Thyroid gland (tissue), 4 donors: ENCODE results near the gene SPTBN4. TPM values are rescaled to one million over a fixed set of nuclear protein-coding genes. Genes with fewer than 3 reads are reported as not detected.
"Not testable (repeated sequence)": the region's sequence is repeated elsewhere in the genome, so short reads cannot be mapped to it uniquely, and the experiment has no call there.

Experiments
- DNase-seq, 2 donors: peaks; one replicate each; pipeline ENCODE4 v3.0.0-alpha.2; 2019
- H3K27ac ChIP-seq, 3 donors: fragments of 200-600 bp; sonication (generic); 1 replicate in 2 of 3; 2 replicates in 1 of 3; pipeline ENCODE4 v1.5.1; 2016 to 2019; ENCODE audit warnings: mild to moderate bottlenecking in 1 of 3, moderate library complexity in 1 of 3
- H3K27me3 ChIP-seq: fragments of 200-600 bp; sonication (generic); one replicate; pipeline ENCODE4 v1.5.1; 2019
- H3K36me3 ChIP-seq, 2 donors: fragments of 200-600 bp; sonication (generic); one replicate each; pipeline ENCODE4 v1.5.1; 2016 to 2019
- H3K4me1 ChIP-seq, 2 donors: fragments of 200-600 bp; sonication (generic); one replicate each; pipeline ENCODE4 v1.5.1; 2017 to 2019
- H3K4me3 ChIP-seq, 3 donors: fragments of 200-600 bp; sonication (generic); replicated peaks in 1 of 3; 1 replicate in 2 of 3; 2 replicates in 1 of 3; pipeline ENCODE4 v1.5.1; 2016; ENCODE audit warnings: mild to moderate bottlenecking in 1 of 3
- H3K9me3 ChIP-seq: fragments of 200-600 bp; sonication (generic); one replicate; pipeline ENCODE4 v1.5.1; 2017
- POLR2A ChIP-seq, 2 donors: fragments of 450-650 bp; IDR thresholded peaks; one replicate each; pipeline ENCODE4 v1.6.1; 2017; ENCODE audit warnings: antibody characterized with exemption in 2 of 2, mild to moderate bottlenecking in 2 of 2, moderate library complexity in 1 of 2
- WGBS, 2 donors: methylation state at CpG; one replicate each; pipeline ENCODE4 v1.1.5; 2017; 5-methylcytosine and 5-hydroxymethylcytosine counted together
- intact Hi-C: fragments of 100-400 bp; cut with DNase I; formaldehyde crosslinking; loops from one replicate; pipeline ENCODE4 v1.15.1; 2023
- total RNA-seq, 4 donors: library from RNA; depleted of rRNA; stranded (reverse); fragments of >200 nt; gene quantifications; one replicate each; pipeline ENCODE4 v1.2.3, GENCODE V29; 2016
- TF ChIP-seq, protein P1 (sequence below), 6 experiments: fragments of 200-600 bp in 3 of 6; fragments of 450-650 bp in 3 of 6; sonication (generic) in 3 of 6; IDR thresholded peaks; one replicate each; pipeline ENCODE4 v1.5.1; 2016 to 2019; ENCODE audit warnings: antibody characterized with exemption in 6 of 6, mild to moderate bottlenecking in 2 of 6, inconsistent platforms in 1 of 6, moderate library complexity in 1 of 6

SPTBN4 gene
- total RNA-seq, 4 donors from 2014 or later, result 0.67 to 2.7 (median 1.0) TPM

DNA sequence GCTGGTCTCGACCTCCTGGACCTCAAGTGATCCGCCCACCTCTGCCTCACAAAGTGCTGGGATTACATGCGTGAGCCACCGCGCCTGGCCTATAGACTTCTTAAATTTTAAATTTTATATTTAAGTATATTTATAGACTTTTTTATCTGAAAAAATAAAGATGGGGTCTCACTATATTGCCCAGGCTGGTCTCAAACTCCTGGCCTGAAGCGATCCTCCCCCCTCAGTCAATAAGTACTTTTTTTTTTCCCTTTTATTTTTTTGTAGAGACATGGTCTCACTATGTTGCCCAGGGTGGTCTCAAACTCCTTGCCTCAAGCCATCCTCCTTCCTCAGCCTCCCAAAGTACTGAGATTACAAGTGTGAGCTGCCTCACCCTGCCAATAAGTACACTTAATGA, 42.9 kb upstream of the SPTBN4 start:
- no peak for DNase-seq
- Histone ChIP-seq H3K27me3 (no peaks in the 10 kb centered on the region), H3K27ac (peak overlapping the region; percentile 99), H3K4me1 (peaks cover 30 to 36% of the 10 kb centered on the region in 2 donors), H3K4me3 (no peak overlapping the region), H3K9me3 (no peaks in the 10 kb centered on the region), H3K36me3 (peaks cover 9 to 10% of the 10 kb centered on the region in 2 donors)
- intact Hi-C loops, result no loop called here
- 91 to 93% methylated on average over 6 of the region's 6 CpGs for WGBS, 2 donors
- TF ChIP-seq, protein P1, sequence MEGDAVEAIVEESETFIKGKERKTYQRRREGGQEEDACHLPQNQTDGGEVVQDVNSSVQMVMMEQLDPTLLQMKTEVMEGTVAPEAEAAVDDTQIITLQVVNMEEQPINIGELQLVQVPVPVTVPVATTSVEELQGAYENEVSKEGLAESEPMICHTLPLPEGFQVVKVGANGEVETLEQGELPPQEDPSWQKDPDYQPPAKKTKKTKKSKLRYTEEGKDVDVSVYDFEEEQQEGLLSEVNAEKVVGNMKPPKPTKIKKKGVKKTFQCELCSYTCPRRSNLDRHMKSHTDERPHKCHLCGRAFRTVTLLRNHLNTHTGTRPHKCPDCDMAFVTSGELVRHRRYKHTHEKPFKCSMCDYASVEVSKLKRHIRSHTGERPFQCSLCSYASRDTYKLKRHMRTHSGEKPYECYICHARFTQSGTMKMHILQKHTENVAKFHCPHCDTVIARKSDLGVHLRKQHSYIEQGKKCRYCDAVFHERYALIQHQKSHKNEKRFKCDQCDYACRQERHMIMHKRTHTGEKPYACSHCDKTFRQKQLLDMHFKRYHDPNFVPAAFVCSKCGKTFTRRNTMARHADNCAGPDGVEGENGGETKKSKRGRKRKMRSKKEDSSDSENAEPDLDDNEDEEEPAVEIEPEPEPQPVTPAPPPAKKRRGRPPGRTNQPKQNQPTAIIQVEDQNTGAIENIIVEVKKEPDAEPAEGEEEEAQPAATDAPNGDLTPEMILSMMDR (IDR thresholded peaks at IDR 0.05), result no peak
- TF ChIP-seq POLR2A (IDR thresholded peaks at IDR 0.05), result no peak

DNA sequence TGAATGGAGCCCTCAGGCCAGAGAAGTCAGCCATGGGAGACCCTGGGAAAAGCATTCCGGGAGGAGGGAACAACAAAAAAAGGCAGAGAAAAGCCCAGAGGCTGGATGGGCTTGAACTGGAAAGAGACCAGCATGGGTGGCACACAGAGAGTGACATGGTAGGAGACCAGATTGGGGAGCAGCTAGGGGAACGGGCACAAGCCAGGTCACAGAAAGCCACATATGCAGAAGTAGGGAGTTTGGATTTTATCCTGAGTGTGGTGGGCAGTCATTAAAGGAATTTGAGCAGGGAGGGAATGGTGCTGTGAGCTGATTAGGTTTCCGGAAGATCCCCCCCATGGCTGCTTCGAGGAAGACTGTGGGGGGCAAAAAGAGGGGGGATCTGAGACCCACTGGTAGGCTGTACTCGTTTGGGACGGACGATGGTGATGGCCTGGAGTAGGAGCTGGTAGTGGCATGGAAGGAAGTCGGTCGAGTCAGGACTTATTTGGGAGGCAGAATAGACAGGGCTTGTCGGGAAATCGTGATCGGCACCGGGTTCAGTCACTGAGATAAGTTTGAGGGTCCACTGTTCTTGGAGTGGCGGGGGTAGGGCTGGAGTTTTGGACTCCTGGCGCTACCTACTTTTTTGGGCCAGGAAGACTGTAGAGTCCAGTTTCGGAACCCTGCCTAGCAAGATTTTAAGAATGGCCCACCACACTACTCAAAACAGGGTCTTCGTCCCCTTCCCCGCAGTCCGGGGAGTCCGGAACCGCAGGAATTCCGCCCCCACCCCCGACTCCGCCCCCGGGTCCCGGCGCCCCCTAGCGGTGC, 42.0 kb upstream of the SPTBN4 start:
- Histone ChIP-seq H3K9me3 (no peaks in the 10 kb centered on the region), H3K4me1 (peaks cover 30 to 36% of the 10 kb centered on the region in 2 donors), H3K36me3 (peaks cover 9 to 10% of the 10 kb centered on the region in 2 donors), H3K27ac (peak overlapping the region; percentile 99), H3K4me3 (peak overlapping the region; percentile 57 to 89 (median 71)), H3K27me3 (no peaks in the 10 kb centered on the region)
- peak in 1 of 2 donors; percentile 32 for DNase-seq
- WGBS, 2 donors, result 1 to 2% methylated on average over 16 to 23 of the region's 28 CpGs
- intact Hi-C loops, result no loop called here
- no peak for TF ChIP-seq POLR2A (IDR thresholded peaks at IDR 0.05)
- TF ChIP-seq, protein P1 (IDR thresholded peaks at IDR 0.05), result no peak

DNA sequence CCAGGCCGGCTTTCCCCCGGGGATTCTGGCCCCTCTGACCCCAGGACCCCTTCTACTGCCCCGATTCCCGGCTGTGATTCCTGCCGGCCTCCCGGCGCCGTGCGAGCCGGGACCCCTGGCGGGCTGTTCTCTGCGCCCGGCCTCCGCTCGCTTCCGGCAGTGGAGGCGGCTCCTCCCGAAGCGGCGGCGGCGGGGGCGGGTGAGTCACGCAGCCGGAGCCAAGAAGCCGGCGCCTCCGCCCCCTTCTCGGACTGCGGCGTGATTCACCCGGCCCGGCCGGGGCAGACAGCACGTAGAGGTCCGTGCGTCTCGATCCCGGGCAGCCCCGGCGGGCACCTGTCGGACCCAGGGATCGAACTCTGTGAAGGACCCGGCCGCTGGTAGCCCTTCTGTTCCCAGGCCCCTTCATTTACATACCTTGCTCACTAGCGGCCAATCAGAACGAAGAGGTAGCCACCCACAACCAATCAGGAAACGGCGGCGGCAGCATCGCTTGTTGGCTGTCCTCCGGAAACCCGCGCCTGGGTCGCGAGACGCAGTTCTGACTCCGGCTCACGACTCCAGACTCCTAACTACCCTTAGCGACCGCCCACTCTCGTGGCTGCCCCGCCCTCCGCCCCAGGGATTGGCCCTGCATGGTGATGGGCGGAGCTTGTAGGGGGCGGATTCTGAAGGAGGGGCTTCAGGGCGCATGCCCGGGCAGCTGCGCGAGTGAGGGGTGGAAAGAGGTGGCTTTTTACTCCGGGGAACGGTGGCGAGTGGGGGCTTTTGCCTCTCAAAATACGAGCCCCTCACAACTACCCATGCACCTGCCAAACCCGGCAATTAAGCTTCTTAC, 41.1 kb upstream of the SPTBN4 start, which contains the start of gene SERTAD1:
SERTAD1 (minus strand) TSS at position 543 of the 838 bp plus-strand sequence. CDS start 2,446 bp downstream, outside the sequence.
- TF ChIP-seq, protein P1 (IDR thresholded peaks at IDR 0.05), result peak; percentile 44 to 92 (median 73)
- TF ChIP-seq POLR2A (IDR thresholded peaks at IDR 0.05), result peak; percentile 99 to 100
- Histone ChIP-seq H3K9me3 (no peaks in the 10 kb centered on the region), H3K27ac (peak within 1 kb of the TSS; percentile 99), H3K36me3 (peaks cover 9 to 10% of the 10 kb centered on the region in 2 donors), H3K4me1 (peaks cover 30% of the 10 kb centered on the region in 2 donors), H3K4me3 (peak within 1 kb of the TSS; percentile 57 to 89 (median 71)), H3K27me3 (no peaks in the 10 kb centered on the region)
- DNase-seq, result peak; percentile 100
- intact Hi-C loops, result no loop called here
- 0% methylated on average over 25 to 30 of the region's 75 CpGs for WGBS, 2 donors

DNA sequence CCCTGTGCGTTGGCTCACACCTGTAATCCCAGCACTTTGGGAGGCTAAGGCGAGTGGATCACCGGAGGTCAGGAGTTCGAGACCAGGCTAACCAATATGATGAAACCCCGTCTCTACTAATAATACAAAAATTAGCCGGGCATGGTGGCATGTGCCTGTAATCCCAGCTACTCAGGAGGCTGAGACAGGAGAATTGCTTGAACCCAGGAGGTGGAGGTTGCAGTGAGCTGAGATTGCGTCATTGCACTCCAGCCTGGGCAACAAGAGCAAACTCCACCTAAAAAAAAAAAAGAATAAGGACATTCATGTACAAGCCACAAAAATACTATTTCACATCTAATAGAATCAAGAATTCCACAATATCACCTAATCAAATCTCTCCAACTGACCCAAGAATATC, 38.6 kb upstream of the SPTBN4 start:
- H3K36me3 ChIP-seq, H3K27ac ChIP-seq, H3K4me3 ChIP-seq, H3K27me3 ChIP-seq, DNase-seq, H3K9me3 ChIP-seq, intact Hi-C loops: not testable (repeated sequence)
- WGBS, 2 donors, result 95 to 97% methylated on average over 7 of the region's 7 CpGs
- peaks cover 19 to 22% of the 10 kb centered on the region in 2 donors for H3K4me1 ChIP-seq

DNA sequence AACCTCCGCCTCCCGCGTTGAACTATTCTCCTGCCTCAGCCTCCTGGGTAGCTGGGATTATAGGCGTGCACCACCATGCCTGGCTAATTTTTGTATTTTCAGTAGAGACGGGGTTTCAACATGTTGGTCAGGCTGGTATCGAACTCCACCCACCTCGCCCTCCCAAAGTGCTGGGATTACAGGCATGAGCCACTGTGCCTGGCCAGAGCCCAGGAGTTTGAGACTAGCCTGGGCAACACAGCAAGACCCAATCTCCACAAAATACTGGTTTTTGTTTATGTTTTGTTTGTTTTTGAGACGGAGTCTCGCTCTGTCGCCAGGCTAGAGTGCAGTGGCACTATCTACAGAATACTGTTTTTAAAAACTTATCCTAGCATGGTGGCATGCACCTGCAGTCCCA, 36.6 kb upstream of the SPTBN4 start:
- H3K27ac ChIP-seq, H3K4me3 ChIP-seq, H3K9me3 ChIP-seq, intact Hi-C loops, H3K27me3 ChIP-seq, DNase-seq, H3K36me3 ChIP-seq: not testable (repeated sequence)
- H3K4me1 ChIP-seq, result peaks cover 7 to 17% of the 10 kb centered on the region in 2 donors
- WGBS, 2 donors, result 91 to 98% methylated on average over 10 of the region's 10 CpGs
